ENCODE results near the gene UBE2R2. TPM values are rescaled to one million over a fixed set of nuclear protein-coding genes. Genes with fewer than 3 reads are reported as not detected.
A peak's percentile ranks its signal among the peaks of the same experiment; 100 is the strongest.

Gene UBE2R2
- total RNA-seq, 1 experiment from 2014 or later, result 52.1 TPM

GRCh38 chr9:33817327-33818166 lies 587 bp downstream of the UBE2R2 start:
- Mint-ChIP-seq H3K4me3 (peak overlapping the region; percentile 81 to 89), H3K4me1 (peaks cover 29 to 36% of the 10 kb centered on the region in 2 experiments), H3K27ac (peak overlapping the region in 2 of 3 experiments; percentile 68 to 97; a peak in 4 of 7 replicates), H3K9me3 (no peaks in the 10 kb centered on the region; a peak in 1 of 5 replicates), H3K36me3 (ENCODE audit: insufficient read depth in 1 of 3, low read depth in 3 of 3) (peaks cover 0 to 8% (median 0%) of the 10 kb centered on the region in 3 experiments; a peak in 3 of 7 replicates), H3K27me3 (ENCODE audit: low read depth) (no peaks in the 10 kb centered on the region; the same call in 1 of the 2 replicates)
- Histone ChIP-seq H2BK120ac (ENCODE audit: low read depth, low read length, poor library complexity, severe bottlenecking) (no peak overlapping the region), H4K8ac (replicated peaks; ENCODE audit: insufficient read length, low read depth, low read length) (peak overlapping the region; percentile 50), H4K91ac (ENCODE audit: insufficient read length, low read depth, low read length) (no peak overlapping the region), H4K5ac (ENCODE audit: insufficient read length, low read depth, low read length) (peak overlapping the region; percentile 50), H3K23ac (ENCODE audit: insufficient read length, low read depth, low read length) (no peak overlapping the region), H3K9me3 (ENCODE audit: control insufficient read depth, low read depth, low read length) (no peaks in the 10 kb centered on the region), H3K18ac (ENCODE audit: insufficient read length, low read depth, low read length) (peak overlapping the region; percentile 98), H3K4me1 (ENCODE audit: insufficient read depth, low read length) (no peaks in the 10 kb centered on the region; the same call in 1 of the 2 replicates), H2BK5ac (ENCODE audit: insufficient read length, low read length) (no peak overlapping the region), H3K79me2 (ENCODE audit: insufficient read depth, low read length) (peaks cover 23% of the 10 kb centered on the region; the same call in 1 of the 2 replicates), H3K9ac (ENCODE audit: extremely low read depth, insufficient read length, low read length) (peak overlapping the region; percentile 93), H3K56ac (ENCODE audit: insufficient read length, low read depth, low read length) (peak overlapping the region; percentile 86), H3T11ph (ENCODE audit: low read length) (no peak overlapping the region), H3K4me2 (ENCODE audit: insufficient read depth, insufficient read length, low read length) (peak overlapping the region; percentile 92), H3K4ac (ENCODE audit: low read depth, low read length) (no peak overlapping the region; the same call in 1 of the 2 replicates), H2BK15ac (ENCODE audit: low read depth, low read length) (no peak overlapping the region), H3K23me2 (ENCODE audit: insufficient read length, low read depth, low read length, poor library complexity, severe bottlenecking) (peaks cover 8% of the 10 kb centered on the region), H4K20me1 (ENCODE audit: control insufficient read depth, insufficient read depth, insufficient read length) (no peaks in the 10 kb centered on the region), H3K79me1 (ENCODE audit: insufficient read depth, low read depth, low read length, poor library complexity, severe bottlenecking) (no peaks in the 10 kb centered on the region), H3K27me3 (ENCODE audit: insufficient read depth, low read length) (no peaks in the 10 kb centered on the region), H3K14ac (ENCODE audit: insufficient read depth, low read length) (peak overlapping the region; percentile 98), H3K27ac (ENCODE audit: insufficient read length, low read depth, low read length) (peak overlapping the region; percentile 76), H2BK12ac (ENCODE audit: insufficient read length, low read depth, low read length) (no peak overlapping the region), H2AFZ (ENCODE audit: low read length) (no peak overlapping the region), H2AK5ac (ENCODE audit: insufficient read length, low read length) (no peak overlapping the region), H2BK20ac (ENCODE audit: low read depth, low read length, poor library complexity, severe bottlenecking) (no peak overlapping the region)
- DNase-seq, result peak; percentile 80
- TF ChIP-seq, protein P1, sequence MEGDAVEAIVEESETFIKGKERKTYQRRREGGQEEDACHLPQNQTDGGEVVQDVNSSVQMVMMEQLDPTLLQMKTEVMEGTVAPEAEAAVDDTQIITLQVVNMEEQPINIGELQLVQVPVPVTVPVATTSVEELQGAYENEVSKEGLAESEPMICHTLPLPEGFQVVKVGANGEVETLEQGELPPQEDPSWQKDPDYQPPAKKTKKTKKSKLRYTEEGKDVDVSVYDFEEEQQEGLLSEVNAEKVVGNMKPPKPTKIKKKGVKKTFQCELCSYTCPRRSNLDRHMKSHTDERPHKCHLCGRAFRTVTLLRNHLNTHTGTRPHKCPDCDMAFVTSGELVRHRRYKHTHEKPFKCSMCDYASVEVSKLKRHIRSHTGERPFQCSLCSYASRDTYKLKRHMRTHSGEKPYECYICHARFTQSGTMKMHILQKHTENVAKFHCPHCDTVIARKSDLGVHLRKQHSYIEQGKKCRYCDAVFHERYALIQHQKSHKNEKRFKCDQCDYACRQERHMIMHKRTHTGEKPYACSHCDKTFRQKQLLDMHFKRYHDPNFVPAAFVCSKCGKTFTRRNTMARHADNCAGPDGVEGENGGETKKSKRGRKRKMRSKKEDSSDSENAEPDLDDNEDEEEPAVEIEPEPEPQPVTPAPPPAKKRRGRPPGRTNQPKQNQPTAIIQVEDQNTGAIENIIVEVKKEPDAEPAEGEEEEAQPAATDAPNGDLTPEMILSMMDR (conservative IDR thresholded peaks at IDR 0.05), result peak; percentile 45; the same call in 1 of the 3 replicates
- WGBS (ENCODE audit: extremely low coverage, insufficient read length, low lambda C conversion rate), result no CpG with 5 or more reads among the region's 81 CpGs
